ENCODE data around the gene MAN2A1. TPM values are rescaled to one million over a fixed set of nuclear protein-coding genes. Genes with fewer than 3 reads are reported as not detected.

MAN2A1 gene
- total and polyA plus RNA-seq, 2 experiments from 2014 or later = 32.5 to 129 TPM

DNA sequence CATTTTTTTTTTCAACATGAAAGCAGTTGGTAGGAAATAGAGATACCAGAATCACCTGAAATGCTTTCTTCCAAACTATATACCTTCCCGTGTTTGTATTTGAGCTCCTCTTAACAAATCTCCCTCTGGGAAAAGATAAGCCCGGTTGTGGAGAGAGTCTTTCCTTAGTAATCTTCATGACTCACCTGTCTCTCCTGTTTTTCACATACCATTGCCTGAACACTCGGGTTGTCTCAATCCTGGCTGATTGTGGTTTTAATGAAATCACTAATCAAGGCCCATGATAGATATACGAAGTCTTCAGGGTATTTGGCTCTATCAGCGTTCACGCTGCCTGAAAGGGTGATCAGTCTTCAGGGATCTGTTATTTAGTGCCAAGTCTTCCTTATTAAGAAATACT lies 136.7 kb downstream of the MAN2A1 start:
- H3K27me3 Mint-ChIP-seq (ENCODE audit: insufficient read depth, low read depth, poor library complexity) = no peaks in the 10 kb centered on the region
- Histone ChIP-seq H4K20me1 (replicated peaks; ENCODE audit: insufficient read depth) (no peaks in the 10 kb centered on the region), H3K4me1 (ENCODE audit: insufficient read depth) (no peaks in the 10 kb centered on the region), H3F3A (replicated peaks; ENCODE audit: low read depth) (no peaks in the 10 kb centered on the region), H3K4me3 (no peak overlapping the region), H3K9me2 (ENCODE audit: insufficient read depth) (no peaks in the 10 kb centered on the region; the same call in 1 of the 2 replicates), H3K27ac (ENCODE audit: low read depth) (no peak overlapping the region), H2AFZ (no peak overlapping the region), H3K4me2 (no peak overlapping the region), H3K27me3 (ENCODE audit: insufficient read depth) (no peaks in the 10 kb centered on the region), H3K36me3 (ENCODE audit: insufficient read depth) (peaks cover 15% of the 10 kb centered on the region), H3K79me2 (replicated peaks; ENCODE audit: insufficient read depth) (no peaks in the 10 kb centered on the region)
- no peak for DNase-seq (ENCODE audit: low spot score)
- H3K4me1 Mint-ChIP-seq = no peaks in the 10 kb centered on the region
- TF ChIP-seq NANOG (IDR thresholded peaks at IDR 0.05; ENCODE audit: borderline replicate concordance) (no peak), CREB1 (CRISPR knock-in tag; IDR thresholded peaks at IDR 0.05; ENCODE audit: low read depth) (no peak), EZH2phosphoT487 (IDR thresholded peaks at IDR 0.05; ENCODE audit: unreplicated experiment) (no peak), ZNF114 (CRISPR knock-in tag; IDR thresholded peaks at IDR 0.05) (no peak), EZH2 (IDR thresholded peaks at IDR 0.05; ENCODE audit: low read depth, unreplicated experiment) (no peak), JUNB (IDR thresholded peaks at IDR 0.05; ENCODE audit: unreplicated experiment) (no peak)
- H3K27ac Mint-ChIP-seq = no peak overlapping the region
- H3K9me3 Mint-ChIP-seq = peaks cover 4% of the 10 kb centered on the region; the same call in 1 of the 3 replicates
- H3K36me3 Mint-ChIP-seq (ENCODE audit: low read depth) = peaks cover 57% of the 10 kb centered on the region
- no peak overlapping the region for H3K4me3 Mint-ChIP-seq
- no peak for ATAC-seq

DNA sequence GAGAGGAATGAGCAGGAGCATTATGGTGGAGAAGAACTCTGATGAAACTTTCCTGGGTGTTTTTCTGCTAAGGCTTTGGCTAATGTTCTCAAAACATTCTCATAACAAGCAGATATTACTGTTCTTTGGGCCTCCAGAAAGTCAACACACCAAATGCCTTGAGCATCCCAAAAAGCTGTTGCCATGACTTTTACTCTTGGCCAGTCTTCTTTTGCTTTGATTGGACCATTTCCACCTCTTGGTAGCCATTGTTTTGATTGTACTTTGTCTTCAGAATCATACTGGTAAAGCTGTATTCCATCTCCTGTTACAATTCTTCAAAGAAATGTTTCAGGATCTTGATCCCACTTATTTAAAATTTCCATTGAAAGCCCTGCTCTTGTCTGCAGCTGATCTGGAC lies 139.6 kb downstream of the MAN2A1 start:
- H3K36me3 ChIP-seq (ENCODE audit: insufficient read depth) = peaks cover 4% of the 10 kb centered on the region; the same call in 1 of the 2 replicates

More for the DNA sequence above, 139.6 kb downstream of the MAN2A1 start:
- Histone ChIP-seq H3K9me2 (ENCODE audit: insufficient read depth) (no peaks in the 10 kb centered on the region; the same call in 1 of the 2 replicates), H3K27me3 (ENCODE audit: insufficient read depth) (no peaks in the 10 kb centered on the region), H4K20me1 (replicated peaks; ENCODE audit: insufficient read depth) (no peaks in the 10 kb centered on the region), H2AFZ (no peak overlapping the region), H3K4me1 (ENCODE audit: insufficient read depth) (no peaks in the 10 kb centered on the region), H3F3A (replicated peaks; ENCODE audit: low read depth) (no peaks in the 10 kb centered on the region), H3K79me2 (replicated peaks; ENCODE audit: insufficient read depth) (no peaks in the 10 kb centered on the region), H3K4me3 (no peak overlapping the region), H3K27ac (ENCODE audit: low read depth) (no peak overlapping the region), H3K4me2 (no peak overlapping the region)
- Mint-ChIP-seq H3K36me3 (ENCODE audit: low read depth) (peaks cover 81% of the 10 kb centered on the region), H3K4me3 (no peak overlapping the region), H3K27me3 (ENCODE audit: insufficient read depth, low read depth, poor library complexity) (no peaks in the 10 kb centered on the region), H3K27ac (no peak overlapping the region), H3K9me3 (peaks cover 15% of the 10 kb centered on the region), H3K4me1 (no peaks in the 10 kb centered on the region)
- ATAC-seq (no peak), DNase-seq (ENCODE audit: low spot score) (no peak)
- no peak for TF ChIP-seq ZNF331 (CRISPR knock-in tag; IDR thresholded peaks at IDR 0.05; ENCODE audit: low read depth)
- no peak for TF ChIP-seq EZH2 (IDR thresholded peaks at IDR 0.05; ENCODE audit: low read depth, unreplicated experiment)
- TF ChIP-seq, protein P1, sequence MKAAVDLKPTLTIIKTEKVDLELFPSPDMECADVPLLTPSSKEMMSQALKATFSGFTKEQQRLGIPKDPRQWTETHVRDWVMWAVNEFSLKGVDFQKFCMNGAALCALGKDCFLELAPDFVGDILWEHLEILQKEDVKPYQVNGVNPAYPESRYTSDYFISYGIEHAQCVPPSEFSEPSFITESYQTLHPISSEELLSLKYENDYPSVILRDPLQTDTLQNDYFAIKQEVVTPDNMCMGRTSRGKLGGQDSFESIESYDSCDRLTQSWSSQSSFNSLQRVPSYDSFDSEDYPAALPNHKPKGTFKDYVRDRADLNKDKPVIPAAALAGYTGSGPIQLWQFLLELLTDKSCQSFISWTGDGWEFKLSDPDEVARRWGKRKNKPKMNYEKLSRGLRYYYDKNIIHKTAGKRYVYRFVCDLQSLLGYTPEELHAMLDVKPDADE (IDR thresholded peaks at IDR 0.05) = no peak
- TF ChIP-seq, protein P2, sequence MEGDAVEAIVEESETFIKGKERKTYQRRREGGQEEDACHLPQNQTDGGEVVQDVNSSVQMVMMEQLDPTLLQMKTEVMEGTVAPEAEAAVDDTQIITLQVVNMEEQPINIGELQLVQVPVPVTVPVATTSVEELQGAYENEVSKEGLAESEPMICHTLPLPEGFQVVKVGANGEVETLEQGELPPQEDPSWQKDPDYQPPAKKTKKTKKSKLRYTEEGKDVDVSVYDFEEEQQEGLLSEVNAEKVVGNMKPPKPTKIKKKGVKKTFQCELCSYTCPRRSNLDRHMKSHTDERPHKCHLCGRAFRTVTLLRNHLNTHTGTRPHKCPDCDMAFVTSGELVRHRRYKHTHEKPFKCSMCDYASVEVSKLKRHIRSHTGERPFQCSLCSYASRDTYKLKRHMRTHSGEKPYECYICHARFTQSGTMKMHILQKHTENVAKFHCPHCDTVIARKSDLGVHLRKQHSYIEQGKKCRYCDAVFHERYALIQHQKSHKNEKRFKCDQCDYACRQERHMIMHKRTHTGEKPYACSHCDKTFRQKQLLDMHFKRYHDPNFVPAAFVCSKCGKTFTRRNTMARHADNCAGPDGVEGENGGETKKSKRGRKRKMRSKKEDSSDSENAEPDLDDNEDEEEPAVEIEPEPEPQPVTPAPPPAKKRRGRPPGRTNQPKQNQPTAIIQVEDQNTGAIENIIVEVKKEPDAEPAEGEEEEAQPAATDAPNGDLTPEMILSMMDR (conservative IDR thresholded peaks at IDR 0.05; ENCODE audit: low read depth in 2 of 2) = no peak
- no peak for TF ChIP-seq POLR2AphosphoS5 (IDR thresholded peaks at IDR 0.05; ENCODE audit: low read depth)
- TF ChIP-seq JUNB (IDR thresholded peaks at IDR 0.05; ENCODE audit: unreplicated experiment) = no peak
- no peak for TF ChIP-seq STAT1 (IDR thresholded peaks at IDR 0.05; ENCODE audit: unreplicated experiment)
- TF ChIP-seq EZH2phosphoT487 (IDR thresholded peaks at IDR 0.05; ENCODE audit: unreplicated experiment) = no peak
- TF ChIP-seq CREB1 (CRISPR knock-in tag; IDR thresholded peaks at IDR 0.05; ENCODE audit: low read depth) = no peak
- TF ChIP-seq, protein P3, sequence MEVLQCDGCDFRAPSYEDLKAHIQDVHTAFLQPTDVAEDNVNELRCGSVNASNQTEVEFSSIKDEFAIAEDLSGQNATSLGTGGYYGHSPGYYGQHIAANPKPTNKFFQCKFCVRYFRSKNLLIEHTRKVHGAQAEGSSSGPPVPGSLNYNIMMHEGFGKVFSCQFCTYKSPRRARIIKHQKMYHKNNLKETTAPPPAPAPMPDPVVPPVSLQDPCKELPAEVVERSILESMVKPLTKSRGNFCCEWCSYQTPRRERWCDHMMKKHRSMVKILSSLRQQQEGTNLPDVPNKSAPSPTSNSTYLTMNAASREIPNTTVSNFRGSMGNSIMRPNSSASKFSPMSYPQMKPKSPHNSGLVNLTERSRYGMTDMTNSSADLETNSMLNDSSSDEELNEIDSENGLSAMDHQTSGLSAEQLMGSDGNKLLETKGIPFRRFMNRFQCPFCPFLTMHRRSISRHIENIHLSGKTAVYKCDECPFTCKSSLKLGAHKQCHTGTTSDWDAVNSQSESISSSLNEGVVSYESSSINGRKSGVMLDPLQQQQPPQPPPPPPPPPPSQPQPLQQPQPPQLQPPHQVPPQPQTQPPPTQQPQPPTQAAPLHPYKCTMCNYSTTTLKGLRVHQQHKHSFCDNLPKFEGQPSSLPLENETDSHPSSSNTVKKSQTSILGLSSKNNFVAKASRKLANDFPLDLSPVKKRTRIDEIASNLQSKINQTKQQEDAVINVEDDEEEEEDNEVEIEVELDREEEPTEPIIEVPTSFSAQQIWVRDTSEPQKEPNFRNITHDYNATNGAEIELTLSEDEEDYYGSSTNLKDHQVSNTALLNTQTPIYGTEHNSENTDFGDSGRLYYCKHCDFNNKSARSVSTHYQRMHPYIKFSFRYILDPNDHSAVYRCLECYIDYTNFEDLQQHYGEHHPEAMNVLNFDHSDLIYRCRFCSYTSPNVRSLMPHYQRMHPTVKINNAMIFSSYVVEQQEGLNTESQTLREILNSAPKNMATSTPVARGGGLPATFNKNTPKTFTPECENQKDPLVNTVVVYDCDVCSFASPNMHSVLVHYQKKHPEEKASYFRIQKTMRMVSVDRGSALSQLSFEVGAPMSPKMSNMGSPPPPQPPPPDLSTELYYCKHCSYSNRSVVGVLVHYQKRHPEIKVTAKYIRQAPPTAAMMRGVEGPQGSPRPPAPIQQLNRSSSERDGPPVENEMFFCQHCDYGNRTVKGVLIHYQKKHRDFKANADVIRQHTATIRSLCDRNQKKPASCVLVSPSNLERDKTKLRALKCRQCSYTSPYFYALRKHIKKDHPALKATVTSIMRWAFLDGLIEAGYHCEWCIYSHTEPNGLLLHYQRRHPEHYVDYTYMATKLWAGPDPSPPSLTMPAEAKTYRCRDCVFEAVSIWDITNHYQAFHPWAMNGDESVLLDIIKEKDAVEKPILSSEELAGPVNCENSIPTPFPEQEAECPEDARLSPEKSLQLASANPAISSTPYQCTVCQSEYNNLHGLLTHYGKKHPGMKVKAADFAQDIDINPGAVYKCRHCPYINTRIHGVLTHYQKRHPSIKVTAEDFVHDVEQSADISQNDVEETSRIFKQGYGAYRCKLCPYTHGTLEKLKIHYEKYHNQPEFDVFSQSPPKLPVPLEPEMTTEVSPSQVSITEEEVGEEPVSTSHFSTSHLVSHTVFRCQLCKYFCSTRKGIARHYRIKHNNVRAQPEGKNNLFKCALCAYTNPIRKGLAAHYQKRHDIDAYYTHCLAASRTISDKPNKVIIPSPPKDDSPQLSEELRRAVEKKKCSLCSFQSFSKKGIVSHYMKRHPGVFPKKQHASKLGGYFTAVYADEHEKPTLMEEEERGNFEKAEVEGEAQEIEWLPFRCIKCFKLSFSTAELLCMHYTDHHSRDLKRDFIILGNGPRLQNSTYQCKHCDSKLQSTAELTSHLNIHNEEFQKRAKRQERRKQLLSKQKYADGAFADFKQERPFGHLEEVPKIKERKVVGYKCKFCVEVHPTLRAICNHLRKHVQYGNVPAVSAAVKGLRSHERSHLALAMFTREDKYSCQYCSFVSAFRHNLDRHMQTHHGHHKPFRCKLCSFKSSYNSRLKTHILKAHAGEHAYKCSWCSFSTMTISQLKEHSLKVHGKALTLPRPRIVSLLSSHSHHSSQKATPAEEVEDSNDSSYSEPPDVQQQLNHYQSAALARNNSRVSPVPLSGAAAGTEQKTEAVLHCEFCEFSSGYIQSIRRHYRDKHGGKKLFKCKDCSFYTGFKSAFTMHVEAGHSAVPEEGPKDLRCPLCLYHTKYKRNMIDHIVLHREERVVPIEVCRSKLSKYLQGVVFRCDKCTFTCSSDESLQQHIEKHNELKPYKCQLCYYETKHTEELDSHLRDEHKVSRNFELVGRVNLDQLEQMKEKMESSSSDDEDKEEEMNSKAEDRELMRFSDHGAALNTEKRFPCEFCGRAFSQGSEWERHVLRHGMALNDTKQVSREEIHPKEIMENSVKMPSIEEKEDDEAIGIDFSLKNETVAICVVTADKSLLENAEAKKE (CRISPR knock-in tag; IDR thresholded peaks at IDR 0.05) = no peak
